Activated CD8-positive, alpha-beta memory T cell treated with anti-CD3 and anti-CD28 coated beads, Interleukin-2, amount 50 U/mL, for 24 hours (primary cell): ENCODE data around the gene DMKN.
"Not testable (repeated sequence)": the region's sequence is repeated elsewhere in the genome, so short reads cannot be mapped to it uniquely, and the experiment has no call there.

Experiments
- DNase-seq: peaks from one replicate; pipeline ENCODE4 v3.0.0-alpha.2; 2020; ENCODE audit errors: extremely low read depth

Gene DMKN

GRCh38 chr19:35461788-35462187, 51.7 kb downstream of the DMKN start:
- DNase-seq = not testable (repeated sequence)

- DNase-seq = no peak
Observed at GRCh38 chr19:35461060-35461459, 52.4 kb downstream of the DMKN start.

- no peak for DNase-seq
Observed at GRCh38 chr19:35460608-35461007, 52.8 kb downstream of the DMKN start.

- no peak for DNase-seq
Observed at GRCh38 chr19:35459414-35460082, 53.9 kb downstream of the DMKN start.

DNA sequence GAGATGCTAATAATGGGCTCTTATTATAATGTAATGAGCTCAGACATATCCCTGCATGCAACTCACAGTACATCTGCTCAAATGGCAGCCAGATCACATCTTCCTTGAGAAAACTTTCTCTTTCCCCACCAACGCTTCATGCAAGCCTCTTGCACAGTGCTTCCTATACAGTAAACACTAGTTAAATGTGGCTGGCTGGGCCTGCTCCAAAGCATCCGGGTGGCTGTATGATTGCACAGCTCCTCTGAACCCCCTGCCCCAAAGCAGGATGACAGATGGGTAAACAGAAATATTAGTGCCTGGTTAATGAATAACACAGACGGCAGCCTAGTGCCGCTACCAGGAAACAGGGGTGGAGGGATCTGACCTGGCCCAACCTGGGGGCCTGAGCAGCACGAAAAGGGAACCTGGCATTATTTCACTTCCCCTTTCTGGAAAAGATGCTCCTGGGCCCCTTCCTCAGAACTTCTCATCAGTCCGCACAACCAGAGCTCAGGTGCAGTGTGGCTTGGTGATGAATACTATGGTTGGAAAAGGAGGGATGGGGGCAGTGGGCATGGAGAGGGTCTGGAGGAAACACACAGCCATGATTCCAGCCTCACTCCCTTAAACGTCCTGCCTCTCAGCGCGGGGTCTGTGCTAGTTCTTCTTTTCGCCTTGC, 54.6 kb downstream of the DMKN start:
- no peak for DNase-seq

- no peak for DNase-seq
Observed at GRCh38 chr19:35458192-35458591, 55.3 kb downstream of the DMKN start.

- no peak for DNase-seq
Observed at GRCh38 chr19:35457173-35457572, 56.3 kb downstream of the DMKN start.

- DNase-seq = no peak
Observed at GRCh38 chr19:35455616-35456201, 57.7 kb downstream of the DMKN start.

- DNase-seq = no peak
Observed at GRCh38 chr19:35454663-35455062, 58.8 kb downstream of the DMKN start.

DNA sequence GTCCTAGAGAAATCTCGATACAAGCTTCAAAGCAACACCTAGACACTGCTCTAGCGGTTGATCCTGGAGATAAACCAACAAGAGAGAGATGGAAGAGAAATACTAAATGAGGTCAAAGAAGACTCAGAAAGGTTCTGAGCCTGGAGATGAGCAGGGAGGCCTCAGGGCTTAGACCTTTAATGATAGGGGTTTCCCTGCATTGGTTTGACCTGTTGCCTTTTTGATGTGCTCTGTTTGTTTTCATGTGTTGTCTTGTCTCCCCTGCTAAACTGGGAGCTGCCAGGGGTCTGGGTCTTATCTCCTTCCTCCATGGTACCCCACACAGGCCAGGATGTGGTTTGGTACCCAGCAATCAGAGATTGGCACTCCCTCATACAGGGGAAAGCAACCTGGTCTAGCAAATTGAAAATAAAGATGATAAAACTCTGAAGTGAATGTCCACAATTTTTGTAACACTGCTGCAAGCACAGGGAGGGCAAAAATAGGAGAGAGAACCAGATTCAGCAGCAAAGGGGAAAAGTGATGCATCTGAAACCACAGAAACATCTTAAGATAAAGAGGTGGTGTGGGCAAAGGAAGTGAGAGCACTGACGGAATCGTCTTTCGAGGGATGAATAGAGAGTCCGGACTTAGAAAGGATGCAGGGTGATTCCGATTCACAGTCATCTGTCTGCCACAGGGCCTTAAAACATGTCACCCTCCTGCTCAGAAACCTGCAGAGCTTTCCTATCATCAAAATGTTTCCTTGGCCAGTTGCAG, 61.9 kb downstream of the DMKN start:
- no peak for DNase-seq

DNA sequence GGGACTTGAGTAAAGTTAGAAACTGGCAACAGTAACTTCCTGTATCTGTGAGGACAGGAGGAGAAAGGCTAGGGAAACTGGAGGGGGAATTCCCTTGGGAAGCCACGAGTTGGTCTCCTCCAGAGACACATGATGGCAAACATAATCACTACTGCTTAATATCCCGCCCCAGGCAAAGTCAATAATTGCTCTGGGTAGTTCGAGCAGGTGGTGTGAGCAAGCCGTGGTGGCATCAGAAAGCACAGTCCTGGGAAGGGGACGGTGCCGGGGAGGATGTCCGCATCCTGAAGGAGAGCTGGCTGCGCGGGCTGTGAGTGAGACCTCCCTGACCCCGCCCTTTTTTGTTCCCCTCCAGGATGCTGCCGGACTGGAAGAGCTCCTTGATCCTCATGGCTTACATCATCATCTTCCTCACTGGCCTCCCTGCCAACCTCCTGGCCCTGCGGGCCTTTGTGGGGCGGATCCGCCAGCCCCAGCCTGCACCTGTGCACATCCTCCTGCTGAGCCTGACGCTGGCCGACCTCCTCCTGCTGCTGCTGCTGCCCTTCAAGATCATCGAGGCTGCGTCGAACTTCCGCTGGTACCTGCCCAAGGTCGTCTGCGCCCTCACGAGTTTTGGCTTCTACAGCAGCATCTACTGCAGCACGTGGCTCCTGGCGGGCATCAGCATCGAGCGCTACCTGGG, 63.9 kb downstream of the DMKN start:
- no peak for DNase-seq

- DNase-seq = no peak
Observed at GRCh38 chr19:35447606-35448469, 65.6 kb downstream of the DMKN start, which contains the start of gene FFAR2. FFAR2 (plus strand) TSS chr19:35448257; CDS start chr19:35449715, 1,458 bp downstream.
